GM12892 (cell line): Measurements from ENCODE around the gene CCDC27.

Experiments used
- POLR2A ChIP-seq: IDR thresholded peaks from 2 replicates; pipeline ENCODE4 v1.6.1; 2011; ENCODE audit warnings: low read depth, low read length, control low read depth
- POLR2AphosphoS5 ChIP-seq: IDR thresholded peaks from 2 replicates; pipeline ENCODE4 v1.6.1; 2011; ENCODE audit warnings: low read depth, low read length, control low read depth
- TAF1 ChIP-seq: IDR thresholded peaks from 2 replicates; pipeline ENCODE4 v1.6.1; 2011; ENCODE audit warnings: low read depth, mild to moderate bottlenecking, control low read depth, low read length, borderline replicate concordance

DNA sequence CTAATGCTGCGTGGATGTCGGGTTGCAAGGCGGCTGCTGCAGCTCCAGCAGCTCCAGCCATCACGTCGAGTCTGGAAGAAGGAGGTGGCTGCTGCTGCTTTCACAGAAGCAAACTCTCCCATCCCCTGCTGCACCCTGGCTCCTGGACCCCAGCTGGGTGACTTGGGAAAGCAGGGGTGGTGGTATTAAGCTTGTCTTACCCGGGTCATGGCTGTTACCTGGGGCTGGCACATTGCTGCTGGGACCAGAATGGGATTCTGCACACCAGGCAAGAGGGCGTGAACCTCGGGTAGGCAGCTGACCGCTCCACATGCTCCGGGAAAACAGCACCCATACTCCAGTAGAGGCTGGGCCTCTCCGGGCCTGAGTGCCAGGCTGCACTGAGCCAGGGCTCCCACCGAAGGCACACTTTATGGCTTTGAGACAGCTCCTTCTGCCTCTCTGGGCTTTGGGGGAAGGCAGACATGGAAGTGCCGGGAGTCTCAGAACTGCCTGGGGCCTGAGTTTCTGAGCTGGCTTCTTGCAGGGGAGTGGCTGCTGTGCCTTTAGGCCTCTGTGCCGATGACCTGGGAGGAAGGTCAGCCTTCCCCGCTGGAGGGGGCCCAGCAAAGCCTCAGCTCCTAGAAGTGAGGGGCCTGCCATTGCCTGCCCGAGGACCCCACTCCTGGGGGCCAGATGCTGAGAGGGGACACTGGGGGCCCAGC lies 21.5 kb downstream of the CCDC27 start:
- no peak for TF ChIP-seq POLR2A
- TF ChIP-seq TAF1, result no peak
- no peak for TF ChIP-seq POLR2AphosphoS5
